NCI-H1105 treated with DMSO at 0.1 percent for 48 hours (cell line): ENCODE data around the gene MIF.
"Not testable (repeated sequence)": the region's sequence is repeated elsewhere in the genome, so short reads cannot be mapped to it uniquely, and the experiment has no call there.

Experiments
- DNase-seq: peaks from one replicate; lab custom pipeline; 2025; lab: John Stamatoyannopoulos, UW

Gene MIF

DNA sequence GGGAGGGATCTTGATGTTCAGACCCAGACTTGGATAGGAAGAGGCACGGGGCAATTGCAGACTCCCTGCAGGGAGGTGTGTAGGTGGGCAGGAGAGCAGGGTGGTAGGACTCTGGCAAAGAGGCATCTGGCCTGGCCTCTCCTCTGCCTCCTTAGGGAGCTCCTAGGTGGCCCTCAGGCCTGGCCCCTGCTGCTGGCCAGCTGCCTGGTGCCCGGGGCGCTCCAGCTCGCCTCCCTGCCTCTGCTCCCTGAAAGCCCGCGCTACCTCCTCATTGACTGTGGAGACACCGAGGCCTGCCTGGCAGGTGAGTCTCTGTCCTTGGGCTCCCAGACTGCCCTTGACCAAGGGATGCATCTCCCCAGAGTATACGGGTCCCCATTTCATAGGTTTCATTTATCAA lies 16.6 kb upstream of the MIF start:
- DNase-seq = no peak

DNA sequence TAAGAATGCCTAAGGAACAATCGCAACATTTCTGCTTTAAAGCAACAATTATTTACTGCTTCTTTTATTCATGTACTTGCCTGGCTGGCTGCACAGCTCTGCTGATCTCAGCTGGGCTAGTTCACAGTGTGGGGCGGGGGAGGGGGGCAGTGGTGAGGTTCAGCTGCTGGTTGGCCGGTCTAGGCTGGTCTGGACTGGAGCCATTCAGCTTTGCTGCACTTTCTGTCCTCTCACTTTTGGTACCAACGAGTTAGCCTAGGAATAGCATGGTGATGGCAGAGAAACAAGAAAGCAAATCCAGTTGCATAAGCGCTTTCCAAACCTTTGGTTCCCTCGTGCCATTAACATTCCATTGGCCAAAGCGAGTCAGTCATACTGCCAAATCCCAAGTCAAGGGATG lies 16.0 kb upstream of the MIF start:
- DNase-seq = no peak

DNA sequence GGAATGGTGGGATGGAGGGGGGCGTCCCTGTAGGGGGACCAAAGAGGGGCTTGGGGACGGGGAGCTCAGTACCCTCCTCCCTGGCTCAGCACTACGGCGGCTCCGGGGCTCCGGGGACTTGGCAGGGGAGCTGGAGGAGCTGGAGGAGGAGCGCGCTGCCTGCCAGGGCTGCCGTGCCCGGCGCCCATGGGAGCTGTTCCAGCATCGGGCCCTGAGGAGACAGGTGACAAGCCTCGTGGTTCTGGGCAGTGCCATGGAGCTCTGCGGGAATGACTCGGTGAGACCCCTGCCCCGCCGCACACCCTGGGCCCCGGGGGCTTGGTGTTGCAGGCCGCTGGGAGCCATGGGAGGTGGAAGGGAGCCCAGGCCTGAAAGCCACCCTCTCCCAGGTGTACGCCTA lies 11.8 kb upstream of the MIF start:
- DNase-seq = no peak

DNA sequence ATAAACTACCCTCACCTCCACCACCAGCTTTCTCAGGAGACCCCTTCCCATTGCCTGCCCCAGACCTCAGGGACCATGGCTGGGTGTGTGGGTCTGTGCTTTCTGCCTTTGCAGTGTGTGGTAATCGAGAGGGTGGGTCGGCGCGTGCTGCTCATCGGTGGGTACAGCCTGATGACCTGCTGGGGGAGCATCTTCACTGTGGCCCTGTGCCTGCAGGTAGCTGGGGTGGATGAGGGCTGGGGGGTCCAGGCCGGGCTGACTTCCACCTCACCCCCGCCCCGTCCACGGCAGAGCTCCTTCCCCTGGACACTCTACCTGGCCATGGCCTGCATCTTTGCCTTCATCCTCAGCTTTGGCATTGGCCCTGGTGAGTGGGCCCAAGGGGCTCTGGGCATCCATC lies 10.5 kb upstream of the MIF start:
- no peak for DNase-seq

DNA sequence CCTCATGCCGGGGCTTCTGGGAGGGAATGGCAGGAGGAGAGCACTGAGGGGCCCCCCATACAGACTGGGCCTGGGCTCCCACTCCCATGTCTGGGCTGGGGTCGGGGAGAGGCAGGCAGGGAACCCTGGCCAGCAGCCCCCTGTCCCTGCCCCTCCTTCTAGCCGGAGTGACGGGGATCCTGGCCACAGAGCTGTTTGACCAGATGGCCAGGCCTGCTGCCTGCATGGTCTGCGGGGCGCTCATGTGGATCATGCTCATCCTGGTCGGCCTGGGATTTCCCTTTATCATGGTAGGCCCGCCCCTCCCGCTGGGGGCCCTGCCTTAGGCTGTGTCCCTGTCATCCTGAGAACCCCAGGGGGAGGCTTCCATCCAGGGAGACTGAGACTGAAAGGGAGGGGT lies 10.0 kb upstream of the MIF start:
- DNase-seq = no peak

DNA sequence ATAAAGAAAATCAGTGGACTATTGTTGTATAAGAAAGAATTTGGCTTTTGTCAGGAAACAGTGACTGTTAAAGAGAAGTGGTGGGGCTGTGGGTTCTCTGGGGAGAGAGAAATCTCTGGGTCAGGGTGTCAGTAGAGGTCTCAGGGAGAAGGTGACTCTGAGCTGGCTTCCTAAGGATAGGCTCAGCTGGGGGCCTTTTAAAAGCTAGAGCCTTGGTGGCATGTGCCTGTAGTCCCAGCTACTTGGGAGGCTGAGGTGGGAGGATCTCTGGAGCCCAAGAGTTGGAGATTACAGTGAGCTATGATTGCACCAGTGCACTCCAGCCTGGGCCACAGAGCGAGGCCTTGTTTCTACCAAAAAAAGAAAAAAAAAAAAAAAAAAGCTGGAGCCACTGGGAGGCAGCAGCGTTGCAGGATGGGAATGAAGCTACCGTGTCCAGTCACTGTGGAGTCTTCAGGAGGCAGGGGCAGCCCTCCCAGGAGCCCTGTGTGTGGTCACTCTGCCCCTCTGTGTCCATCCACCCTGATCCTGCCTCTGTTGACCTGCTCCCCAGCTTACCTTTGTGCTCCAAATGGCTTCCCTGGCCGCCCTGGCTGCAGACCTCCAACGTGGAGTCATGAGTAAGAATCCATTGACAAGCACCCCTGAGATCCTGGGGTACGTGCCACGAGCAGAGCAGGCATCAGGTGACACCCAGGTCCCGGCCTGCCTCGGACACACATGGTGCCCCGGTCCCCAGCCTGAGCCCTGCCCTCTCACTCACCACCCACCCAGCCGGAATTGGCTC lies 5.4 kb upstream of the MIF start:
- no peak for DNase-seq

- DNase-seq = no peak
Observed at GRCh38 chr22:23889620-23890019, 4.6 kb upstream of the MIF start.

DNA sequence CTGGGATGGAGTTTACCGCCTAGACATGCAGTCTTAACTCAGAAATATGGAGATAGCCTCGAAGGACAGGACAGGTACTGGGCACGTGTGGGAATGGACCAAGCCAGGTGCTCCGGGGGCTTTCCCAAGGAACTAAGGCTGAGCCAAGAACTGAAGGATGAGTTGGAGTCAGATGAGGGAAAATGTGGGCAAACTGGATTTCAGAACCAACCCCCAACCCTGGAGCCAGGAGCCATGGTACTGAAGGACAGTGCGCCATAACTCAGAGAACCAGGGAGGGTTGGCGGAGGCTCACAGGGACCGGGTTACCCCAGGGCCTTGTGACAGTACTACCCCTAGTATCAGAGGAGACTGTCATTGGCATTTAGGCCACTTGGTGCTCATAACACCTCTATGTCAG lies 2.5 kb upstream of the MIF start:
- no peak for DNase-seq

DNA sequence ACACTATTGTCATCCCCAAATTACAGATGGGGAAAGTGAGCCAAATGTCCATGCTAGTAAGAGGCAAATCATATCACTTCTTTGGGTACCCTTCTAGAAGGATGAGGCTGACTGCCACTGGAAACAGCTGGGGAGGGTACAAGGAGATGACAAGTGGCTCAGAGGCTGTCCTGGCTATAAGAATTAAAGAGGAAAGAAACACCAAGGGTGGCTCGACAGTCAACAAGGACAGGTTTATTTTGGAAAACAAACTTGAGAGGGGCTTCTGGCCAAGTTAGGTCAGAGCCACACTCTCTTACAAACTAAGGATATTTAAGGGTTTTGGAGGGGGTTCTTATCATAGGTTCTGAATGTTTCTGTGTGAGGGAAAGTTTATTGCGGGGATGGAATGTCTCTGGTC lies 2.1 kb upstream of the MIF start:
- DNase-seq = no peak

DNA sequence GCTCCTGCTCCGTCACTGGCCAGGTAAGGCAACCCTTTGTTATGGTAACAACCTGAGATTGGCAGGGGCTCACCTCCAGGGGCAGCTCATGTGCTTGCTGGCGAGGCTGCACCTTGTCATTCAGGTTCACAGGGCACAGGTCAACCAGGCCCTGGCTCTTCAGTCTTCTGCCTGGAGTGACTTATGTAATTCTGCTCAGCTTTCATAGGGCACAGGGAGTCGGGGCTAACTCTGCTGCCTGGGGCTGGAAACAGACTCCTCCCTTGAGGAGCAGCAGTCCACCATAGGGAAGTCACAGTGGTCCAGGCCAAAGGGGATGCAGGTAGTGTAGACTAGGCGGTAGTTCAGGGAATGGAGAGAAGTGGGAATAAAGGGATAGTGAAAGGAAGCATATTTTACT lies 1.5 kb upstream of the MIF start:
- DNase-seq = no peak

- DNase-seq = no peak
Observed at GRCh38 chr22:23893121-23893944, 850 bp upstream of the MIF start.

GRCh38 chr22:23894710-23895598 lies 771 bp downstream of the MIF start:
- peak; percentile 59 for DNase-seq

GRCh38 chr22:23895599-23896144 lies 1.5 kb downstream of the MIF start:
- no peak for DNase-seq

- DNase-seq = no peak
Observed at GRCh38 chr22:23896166-23896522, 2.0 kb downstream of the MIF start.

GRCh38 chr22:23896523-23897186 lies 2.5 kb downstream of the MIF start:
- no peak for DNase-seq

DNA sequence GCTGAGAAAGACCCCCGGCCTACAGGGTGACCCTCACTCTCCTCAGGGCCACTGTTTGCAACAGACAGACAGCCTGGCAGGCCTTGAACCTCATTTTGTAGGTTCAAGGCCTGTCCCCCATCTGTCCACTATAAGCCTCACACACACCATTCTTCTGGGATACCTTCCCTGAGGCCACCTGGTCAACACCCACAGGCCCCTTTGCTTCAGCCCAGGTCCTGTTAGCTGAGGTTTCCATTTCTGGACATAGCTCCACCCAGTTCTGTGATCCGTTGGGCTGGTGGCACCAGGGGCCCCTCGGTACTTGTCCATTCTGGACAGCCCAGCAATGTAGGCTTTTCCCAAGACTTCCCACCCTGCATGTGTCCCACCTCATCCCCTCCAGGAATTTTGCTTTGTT lies 3.1 kb downstream of the MIF start:
- DNase-seq = no peak

DNA sequence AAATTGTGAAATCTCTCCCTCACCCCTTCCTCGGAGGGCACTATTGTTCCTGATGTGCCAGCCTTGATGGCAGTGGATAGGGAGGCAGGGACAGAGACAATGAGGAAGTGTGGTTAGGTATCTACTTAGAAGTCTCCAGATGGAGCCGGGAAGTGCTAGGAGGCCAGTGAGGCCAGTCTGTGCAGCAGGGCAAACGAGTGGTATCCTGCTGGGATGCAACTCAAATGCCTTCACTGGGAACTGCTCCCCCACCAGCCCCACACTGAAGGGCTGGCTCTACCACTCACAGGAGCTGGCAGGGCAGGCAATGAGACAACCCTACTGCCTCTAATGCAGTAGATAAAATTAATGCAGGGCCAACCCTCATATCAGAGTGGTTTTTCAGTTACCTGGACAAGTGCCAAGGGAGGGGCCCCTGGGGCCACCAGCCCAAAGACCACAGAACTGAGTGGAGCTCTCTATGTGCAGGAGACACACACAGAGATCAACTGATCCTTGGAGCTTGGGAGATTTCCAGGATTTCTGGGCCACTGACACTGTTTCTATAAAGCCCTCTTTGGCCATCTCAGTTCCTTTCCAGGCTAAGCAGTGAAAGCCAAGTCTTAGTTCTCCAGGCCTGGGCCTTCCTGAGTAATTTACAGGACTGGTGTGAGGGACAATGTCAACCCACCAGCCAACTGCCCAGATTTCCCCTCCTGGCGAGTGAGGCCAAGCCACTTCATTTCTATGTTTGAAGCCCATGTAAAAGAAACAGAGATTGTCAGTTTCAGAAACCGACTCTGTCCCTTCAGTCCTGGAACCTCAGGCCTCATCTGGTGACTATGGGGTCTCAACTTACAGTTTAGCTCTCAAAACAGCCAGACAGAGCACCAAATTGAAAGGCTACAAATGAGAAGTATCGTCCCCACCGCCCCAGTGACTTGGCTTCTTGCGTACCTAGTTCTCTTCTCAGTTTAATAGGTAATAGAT lies 4.1 kb downstream of the MIF start:
- DNase-seq = no peak

GRCh38 chr22:23899042-23899745 lies 5.0 kb downstream of the MIF start:
- no peak for DNase-seq

- DNase-seq = not testable (repeated sequence)
Observed at GRCh38 chr22:23900227-23900626, 6.0 kb downstream of the MIF start.

- no peak for DNase-seq
Observed at GRCh38 chr22:23901600-23901999, 7.4 kb downstream of the MIF start.
